HG02763 (cell line): Measurements from ENCODE around the gene RSRC1.
A peak's percentile ranks its signal among the peaks of the same experiment; 100 is the strongest.
"Not testable (repeated sequence)": the region's sequence is repeated elsewhere in the genome, so short reads cannot be mapped to it uniquely, and the experiment has no call there.

Experiments
- ATAC-seq: cut with Tn5 transposase; IDR thresholded peaks from one replicate; pipeline ENCODE4 v1.9.1; 2021; ENCODE audit warnings: mild to moderate bottlenecking, moderate library complexity; ENCODE audit not compliant: unreplicated experiment

The RSRC1 gene

DNA sequence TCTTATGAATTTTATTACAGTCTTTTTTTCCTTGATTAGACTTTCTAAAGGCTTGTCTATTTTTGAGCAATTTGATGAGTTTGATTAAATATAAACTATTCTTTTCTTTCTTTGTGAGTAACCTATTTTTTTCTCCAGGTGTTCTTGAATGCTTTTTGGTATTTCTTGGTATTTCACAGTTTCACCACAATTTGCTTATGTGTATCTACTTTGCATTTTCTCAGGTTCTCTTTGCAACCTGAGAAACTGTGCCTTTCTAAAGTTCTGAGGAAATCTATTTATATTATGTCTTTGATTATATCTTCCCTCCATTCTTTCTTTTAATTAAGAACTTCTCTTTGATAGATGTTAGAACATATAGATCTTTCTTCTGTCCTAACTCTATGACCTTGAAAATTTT is 344.0 kb downstream of the RSRC1 start:
- ATAC-seq = no peak

DNA sequence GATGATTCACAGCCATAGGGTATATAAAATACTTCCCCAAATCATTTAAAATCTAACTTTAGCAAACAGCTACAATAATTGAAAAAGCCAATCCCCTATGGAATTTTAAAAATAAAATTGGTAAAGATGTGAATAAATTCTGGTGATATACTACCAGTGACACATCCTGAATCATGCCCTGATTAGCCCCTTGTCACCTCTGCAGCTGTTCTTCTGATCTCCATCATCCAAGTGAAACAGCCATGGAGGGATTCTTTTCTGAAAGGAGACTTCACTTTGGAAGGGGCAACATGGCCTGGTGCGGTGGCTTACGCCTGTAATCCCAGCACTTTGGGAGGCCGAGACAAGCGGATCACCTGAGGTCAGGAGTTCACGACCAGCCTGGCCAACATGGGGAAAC is 345.5 kb downstream of the RSRC1 start:
- no peak for ATAC-seq

DNA sequence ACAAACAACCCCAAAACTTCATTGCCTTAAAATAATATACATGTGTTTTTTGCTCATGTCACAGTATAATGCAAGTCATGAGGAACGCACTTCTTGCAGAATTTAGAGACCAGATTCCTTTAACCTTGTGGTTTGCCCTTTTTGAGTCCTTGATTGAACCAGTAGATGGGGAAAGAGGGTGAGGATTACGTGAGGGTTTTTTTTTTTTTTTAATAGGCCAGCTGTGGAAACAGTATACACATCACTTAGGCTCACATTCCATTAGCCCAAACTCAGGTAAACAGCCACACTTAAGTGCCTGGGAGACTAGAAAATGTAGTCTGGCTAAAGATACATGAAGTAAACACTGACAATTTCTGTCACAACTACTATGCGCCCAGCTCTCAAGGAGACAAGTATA is 346.2 kb downstream of the RSRC1 start:
- no peak for ATAC-seq

DNA sequence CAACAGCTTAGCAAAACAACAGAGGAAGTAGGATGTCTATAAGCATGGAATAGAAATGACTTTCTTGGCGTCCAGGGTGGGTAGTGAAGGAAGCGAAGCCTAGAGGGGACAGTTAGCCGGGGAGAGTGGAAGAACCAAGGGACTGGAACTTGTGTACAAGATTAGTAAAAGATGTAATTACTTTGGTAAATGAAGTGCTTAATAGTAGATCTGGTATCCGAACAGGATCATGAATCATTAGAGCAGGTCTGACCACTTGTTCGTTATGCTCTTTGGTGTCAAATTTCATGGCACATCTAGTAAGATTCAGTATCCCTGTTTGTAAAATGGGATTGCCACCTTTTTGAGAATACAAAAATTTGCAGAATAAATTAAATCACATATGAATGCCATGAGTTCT is 348.6 kb downstream of the RSRC1 start:
- no peak for ATAC-seq

DNA sequence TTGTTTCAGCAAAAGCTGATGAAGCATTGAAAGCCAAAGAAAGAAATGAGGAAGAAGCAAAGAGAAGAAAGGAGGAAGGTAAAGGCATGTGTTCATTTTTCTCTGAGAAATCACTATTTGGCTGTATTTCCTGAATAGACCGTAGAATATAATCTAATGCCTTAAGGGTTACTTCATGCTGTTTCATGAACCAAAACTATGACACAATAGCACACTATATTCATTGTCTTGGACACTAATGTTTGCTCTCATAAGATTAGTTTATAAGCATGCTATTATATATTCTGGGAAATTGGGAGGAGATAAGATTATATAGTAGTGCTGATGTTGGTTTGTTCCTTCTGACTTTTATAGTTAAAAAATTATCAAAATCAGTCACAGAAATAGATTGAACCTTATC is 351.0 kb downstream of the RSRC1 start:
- ATAC-seq = no peak

DNA sequence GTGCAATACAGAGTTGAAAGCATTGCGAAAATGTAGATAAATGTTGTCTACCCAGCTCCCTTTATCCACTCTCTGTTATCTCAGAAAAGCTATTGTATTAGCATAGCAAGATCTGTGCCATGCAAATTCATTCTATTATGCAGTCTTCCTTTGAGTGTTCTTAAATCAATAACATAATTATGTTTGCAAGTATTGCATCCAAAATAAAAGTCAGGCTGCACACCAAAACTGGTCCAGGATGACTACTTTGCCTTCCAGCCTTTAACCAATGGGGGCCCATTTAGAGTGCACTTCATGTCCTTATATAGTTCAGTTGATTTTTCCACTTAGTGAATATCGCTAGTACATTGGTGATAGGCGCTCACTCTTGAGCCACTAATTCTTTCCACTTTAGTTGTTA is 353.7 kb downstream of the RSRC1 start:
- no peak for ATAC-seq

DNA sequence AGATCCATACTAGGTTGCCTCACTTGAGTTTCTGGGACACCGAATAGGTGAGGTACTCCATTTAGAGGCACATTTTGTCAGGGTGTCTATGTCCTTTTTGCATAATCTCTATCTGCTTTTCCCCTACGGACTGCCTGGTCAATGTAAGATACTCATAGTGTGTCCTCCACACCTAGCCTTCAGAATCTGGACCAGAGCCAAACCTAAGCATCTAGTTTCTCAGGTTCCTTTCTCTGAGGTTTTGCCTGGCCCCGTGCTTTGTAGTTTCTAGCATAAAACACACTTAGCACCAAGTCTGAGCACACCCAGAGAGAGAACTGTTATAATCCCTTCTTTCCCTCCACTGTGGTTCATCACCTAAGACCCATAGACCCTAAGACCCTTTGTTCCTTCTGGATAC is 355.2 kb downstream of the RSRC1 start:
- ATAC-seq = peak; percentile 67

DNA sequence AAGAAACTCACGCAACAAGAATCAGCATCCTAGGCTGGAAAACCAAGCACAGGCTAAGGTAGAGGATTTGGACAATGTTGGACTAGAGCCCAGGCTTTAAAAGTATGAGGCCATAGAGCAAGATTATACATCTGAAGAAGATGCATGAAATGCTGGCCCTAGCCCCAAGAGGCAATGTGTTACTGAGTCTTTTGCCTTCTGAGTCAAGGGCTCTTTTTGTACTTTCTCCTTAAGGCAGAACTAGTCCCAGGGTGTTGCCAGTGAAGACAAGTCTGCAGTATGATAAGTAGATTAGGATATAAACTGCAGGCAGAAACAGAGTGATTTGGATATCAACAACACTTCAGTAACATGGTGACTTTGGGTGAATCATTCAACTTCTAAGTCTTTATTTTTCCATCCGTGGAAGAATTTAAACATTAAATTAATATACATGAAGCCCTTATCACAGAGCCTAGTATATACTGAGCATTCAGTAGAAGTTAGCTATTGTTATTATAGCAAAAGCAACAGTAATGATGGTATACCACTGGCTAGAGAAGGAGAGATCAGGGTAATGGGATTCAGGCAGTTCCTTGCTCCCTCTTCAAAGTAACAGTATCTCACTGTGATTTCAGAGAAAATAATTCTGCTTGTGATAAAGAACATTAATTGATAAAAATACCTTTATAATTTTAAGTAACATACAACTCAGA is 361.2 kb downstream of the RSRC1 start:
- no peak for ATAC-seq

DNA sequence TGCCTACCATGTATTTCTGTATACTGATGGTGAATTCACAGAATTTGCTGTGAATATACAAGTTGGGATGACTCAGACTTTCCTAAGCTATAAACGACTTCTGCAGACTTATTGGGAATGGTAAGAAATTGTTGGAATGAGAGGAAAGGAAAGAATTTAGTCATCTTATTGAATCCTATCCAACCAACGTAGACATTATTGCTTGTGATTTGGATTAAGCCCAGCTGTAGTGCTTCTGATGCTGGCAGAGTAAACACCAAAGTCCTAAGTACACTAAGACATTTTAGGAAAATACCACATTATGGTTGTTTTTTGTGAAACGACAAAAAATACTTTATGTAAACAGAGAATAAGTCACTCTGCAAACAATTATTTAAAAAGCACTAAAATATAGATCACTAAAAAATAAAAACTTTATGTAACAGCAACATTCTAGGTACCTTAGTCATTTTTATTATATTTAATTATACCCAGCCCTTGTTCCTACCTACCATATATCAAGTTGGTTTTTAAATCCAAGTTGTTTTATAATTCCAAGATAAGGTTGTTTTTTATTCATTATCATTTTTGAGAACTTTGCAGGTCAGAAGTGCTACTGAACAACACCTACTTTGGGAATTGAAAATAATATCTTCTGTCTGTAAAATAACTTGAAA is 361.9 kb downstream of the RSRC1 start:
- ATAC-seq = no peak

DNA sequence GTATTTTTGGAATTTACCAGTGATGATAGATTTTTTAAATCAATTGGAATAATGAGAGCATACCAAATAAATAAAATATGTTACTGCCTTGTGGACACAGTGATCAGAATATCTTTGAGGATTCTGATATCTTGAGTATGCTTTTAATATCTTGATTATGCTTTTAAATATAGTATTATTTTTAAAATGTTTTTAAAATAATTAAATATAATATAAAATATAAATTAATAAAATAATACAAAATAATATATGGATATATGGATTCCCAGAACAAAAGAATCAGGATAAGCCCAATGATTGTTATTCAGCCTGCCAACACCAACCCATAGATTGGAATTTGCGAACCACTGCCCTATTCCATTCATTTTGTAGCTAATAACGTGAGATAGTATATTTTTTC is 369.2 kb downstream of the RSRC1 start:
- no peak for ATAC-seq

DNA sequence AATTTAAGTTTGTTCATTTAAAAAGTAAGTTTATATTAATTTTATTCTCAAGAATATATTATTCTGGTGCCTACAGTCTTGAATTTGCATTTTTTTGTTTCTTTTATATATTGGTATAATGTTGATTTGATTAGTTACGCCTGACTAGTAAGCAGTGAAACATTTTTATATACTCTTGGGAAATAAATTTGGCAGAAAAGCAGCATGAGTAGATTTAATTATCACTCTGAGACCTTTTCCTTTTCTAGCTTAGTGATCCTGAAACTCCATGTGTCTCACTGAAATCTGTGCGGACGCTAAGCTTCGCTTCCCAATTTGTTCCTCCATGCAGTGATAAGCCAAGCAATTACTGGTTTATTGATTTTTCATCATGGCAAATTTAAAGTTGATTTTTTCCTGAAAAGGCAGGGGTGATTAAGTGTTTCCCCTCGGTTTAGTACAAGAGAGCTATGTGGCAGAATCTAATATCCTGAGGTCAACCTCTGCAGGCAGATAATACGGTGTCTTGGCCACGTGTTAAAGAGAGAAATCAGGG is 373.9 kb downstream of the RSRC1 start:
- ATAC-seq = no peak

DNA sequence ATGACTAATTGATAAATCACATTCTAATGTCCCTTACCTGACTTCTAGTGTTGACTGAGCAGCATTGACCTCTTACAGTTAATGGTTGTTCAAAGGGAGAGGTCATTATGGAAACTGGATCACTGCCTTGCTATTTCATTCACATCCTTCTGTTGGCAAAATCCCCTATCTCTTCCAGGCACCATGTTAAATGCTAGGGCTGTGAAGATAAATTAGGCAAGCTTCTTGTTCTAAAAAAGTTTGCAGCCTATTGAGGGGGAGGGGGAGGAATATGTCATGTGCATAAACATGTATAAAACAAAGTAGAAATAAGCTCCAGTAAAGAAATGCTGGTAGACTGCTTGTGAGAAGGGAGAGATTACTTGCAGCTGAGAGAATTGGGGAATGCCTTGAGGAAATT is 376.3 kb downstream of the RSRC1 start:
- no peak for ATAC-seq

DNA sequence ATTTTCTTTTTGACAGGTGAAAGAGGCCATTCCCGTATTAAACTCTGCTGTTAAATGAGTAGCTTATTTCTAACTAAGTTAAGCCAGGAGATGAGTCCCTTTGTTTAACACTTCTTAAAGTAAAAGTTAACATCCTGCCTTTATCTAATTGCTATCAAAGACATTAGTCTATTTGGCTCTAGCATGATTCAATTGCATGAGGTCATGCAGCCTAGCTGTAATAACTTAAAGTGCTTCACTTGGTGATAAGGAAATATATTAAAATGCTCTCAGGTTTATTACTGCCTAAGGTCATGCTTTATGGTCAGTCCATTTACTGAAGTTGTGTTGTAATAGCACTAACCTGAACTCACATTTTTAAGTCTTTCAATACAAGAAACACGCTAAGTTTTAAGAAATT is 378.8 kb downstream of the RSRC1 start:
- no peak for ATAC-seq

DNA sequence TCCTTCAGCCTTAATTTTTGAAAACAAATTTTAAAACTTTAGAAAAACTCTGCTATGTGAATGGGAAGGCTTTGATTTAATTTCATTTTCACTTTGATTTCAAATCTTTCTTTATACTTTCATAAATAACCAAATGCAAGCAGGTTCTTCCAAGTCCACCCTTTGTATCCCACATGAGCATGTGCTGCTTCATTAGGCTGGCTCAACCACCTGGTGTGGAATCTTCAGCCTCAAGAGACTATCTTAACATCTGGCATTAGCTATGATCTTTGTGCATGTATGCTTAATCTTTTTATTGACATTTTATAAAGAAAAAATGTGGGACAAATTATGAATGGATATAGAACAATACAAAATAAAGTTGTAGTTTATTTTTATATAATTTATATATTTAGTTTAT is 379.3 kb downstream of the RSRC1 start:
- no peak for ATAC-seq

DNA sequence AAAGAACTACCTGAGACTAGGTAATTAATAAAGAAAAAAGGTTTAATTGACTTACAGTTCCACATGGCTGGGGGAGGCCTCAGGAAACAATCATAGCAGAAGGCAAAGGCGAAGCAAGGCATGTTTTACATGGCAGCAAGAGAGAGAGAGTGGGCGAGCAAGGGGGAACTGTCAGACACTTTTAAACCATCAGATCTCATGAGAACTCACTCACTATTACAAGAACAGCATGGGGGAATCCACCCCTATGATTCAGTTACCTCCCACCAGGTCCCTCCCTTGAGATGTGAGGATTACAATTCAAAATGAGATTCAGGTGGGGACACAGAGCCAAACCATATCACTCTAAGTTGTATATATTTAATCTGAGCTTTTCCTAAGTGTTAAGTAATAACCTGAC is 382.1 kb downstream of the RSRC1 start:
- no peak for ATAC-seq

DNA sequence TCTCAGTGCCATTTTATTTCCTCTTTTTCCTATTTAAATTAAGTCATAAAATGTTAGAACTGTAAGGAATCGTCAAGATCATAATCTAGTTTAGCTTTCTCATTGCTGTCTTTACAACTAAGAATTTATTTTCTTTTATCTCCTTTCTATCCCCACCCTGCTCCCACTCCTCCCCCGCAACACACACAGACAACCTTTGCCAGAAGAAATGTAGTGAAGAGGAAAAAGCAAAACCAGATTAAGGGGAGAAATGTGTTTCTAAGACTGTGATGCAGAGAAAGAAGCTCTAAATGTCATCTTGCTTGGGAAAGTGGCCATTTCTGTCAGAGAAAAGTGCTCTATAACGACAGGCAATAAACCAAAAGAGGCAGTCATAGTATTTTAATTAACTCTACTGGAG is 382.8 kb downstream of the RSRC1 start:
- no peak for ATAC-seq

DNA sequence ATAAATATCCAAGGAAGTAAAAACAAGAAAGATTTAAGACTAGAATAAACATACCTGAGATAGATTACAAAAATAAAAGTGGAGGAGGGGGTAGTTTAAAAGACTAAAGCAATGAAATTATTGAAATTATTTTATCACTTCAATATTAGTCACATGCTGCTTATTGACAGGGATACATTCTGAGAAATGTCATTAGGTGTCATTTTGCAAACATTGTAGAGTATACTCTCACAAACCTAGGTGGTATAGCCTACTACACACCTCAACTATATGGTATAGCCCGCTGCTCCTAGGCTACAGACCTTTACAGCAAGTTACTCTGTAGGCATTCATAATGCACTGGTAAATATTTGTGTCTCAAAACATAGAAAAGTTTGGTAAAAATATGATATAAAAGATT is 384.0 kb downstream of the RSRC1 start:
- no peak for ATAC-seq

DNA sequence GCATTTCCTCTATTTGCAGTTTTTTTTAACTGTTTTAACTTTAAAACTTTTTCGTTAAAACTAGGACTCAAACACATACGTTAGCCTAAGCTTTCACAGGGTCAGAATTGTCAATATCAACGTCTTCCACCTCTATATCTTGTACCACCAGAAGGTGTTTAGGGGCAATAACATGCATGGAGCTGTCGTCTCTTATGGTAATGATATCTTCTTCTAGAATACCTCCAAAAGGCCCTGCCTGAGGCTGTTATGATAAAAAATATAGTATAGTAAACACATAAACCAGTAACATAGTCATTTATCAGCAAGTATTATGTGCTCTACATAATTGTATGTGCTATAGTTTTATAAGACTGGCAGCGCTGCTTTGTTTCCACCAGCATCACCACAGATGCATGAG is 384.8 kb downstream of the RSRC1 start:
- ATAC-seq = no peak

DNA sequence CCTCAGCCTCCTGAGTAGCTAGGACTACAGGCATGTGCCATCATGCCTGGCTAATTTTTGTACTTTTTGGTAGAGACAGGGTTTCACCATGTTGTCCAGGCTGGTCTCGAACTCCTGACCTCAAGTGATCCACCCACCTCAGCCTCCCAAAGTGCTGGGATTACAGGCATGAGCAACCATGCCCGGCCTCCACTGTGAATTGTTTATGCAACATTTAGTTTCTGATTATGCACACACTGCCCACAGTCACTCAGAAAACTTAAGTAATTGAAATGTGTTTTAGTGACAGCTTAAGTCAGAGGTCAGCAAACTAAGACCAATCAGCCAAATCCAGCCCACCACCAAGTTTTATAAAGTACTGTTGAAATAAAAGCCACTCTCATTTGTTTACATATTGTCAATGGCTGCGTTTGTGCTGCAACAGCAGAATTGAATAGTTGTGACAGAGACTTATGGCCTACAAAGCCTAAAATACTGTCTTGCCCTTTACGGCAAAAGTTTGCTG is 385.6 kb downstream of the RSRC1 start:
- not testable (repeated sequence) for ATAC-seq

DNA sequence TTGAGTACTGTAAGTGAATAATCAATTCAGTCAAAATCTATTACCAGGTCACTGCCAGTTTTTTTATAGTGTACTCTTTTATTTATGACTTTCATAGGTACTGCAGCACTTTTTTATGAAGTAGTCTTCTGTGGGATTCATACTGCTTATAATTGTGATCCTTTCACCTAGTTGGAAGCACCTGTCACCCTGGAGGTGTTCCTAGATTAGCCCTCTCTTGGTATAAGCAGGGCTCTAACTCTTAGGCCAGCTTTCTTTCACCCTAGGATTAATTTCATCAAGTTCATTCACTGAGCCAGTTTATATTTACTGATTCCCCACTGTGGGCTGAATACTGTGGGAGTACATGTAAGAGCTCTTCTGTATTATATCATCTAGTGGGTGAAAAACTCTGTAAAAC is 395.2 kb downstream of the RSRC1 start:
- no peak for ATAC-seq

DNA sequence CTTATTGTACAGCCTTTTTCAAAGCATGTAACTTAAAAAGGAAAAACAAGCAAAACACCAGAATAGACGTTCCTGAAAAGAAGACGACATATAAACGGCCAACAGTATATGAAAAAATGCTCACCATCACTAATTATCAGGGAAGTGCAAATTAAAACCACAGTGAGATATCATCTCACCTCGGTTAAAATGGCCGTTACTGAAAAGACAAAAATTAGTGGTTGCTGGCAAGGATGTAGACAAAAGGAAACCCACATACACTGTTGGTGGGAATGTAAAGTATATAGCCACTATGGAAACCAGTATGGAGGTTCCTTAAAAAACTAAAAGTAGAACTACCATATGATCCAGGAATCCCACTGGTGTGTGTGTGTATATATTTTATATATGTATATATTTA is 396.6 kb downstream of the RSRC1 start:
- ATAC-seq = no peak

DNA sequence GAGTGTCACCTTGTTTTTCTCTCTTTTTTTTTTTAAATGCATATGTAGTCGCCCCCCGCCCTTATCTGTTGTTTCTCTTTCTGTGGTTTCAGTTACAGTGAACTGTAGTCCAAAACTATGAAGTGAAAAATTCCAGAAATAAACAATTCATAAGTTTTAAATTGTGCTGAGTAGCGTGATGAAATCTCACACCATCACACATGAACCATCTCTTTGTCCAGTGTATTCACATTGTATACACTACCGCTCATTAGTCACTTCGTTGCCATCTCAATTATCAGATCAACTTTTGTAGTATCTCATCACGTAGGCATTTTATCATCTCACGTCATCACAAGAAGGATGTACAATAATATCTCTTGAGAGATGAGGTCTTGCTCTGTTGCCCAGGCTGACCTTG is 398.6 kb downstream of the RSRC1 start:
- no peak for ATAC-seq

DNA sequence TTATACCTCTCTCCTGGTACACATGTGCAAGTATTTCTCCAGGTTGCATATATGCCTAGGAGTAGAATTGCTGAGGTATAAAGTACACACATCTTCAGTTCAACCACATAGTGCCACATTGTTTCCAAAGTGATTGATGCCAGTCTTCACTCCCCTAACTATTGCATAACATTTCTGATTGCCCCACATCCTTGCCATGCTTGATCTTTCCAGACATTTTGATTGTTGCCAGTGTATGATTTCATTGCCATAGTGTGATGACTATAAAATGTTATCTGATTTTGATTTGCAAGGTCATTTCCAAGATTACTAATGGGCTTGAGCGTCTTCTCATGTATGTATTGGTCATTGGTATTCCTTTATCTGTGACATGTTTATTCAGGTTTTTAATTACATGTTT is 400.0 kb downstream of the RSRC1 start:
- ATAC-seq = no peak
